ENCODE results near the gene KSR1. TPM values are rescaled to one million over a fixed set of nuclear protein-coding genes. Genes with fewer than 3 reads are reported as not detected.

KSR1 gene
- total RNA-seq, 2 donors from 2014 or later = 7.9 to 10.2 TPM

DNA sequence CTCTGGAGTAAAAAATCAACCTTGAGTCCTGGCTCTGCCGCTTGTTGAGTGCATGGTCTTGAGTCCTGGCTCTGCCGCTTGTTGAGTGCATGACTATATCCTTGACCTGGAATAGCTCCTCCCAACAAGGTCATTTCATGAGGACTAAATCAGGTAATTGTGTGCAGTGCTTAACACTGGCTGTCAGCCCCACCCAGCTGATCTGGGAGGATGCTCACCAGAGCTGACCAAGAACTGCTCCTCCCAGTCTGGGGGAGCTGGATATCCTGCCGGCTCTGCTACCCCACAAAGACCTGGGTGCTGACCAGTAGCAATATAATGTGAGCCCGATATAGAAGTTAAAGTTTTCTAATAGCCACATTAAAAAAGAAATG is 154.0 kb downstream of the KSR1 start:
- Histone ChIP-seq H3K27me3 (no peaks in the 10 kb centered on the region), H3K27ac (no peak overlapping the region), H3K4me3 (no peak overlapping the region), H3K4me1 (no peaks in the 10 kb centered on the region), H3K9me3 (no peaks in the 10 kb centered on the region), H3K36me3 (peaks cover 41% of the 10 kb centered on the region)
- TF ChIP-seq, protein P1, sequence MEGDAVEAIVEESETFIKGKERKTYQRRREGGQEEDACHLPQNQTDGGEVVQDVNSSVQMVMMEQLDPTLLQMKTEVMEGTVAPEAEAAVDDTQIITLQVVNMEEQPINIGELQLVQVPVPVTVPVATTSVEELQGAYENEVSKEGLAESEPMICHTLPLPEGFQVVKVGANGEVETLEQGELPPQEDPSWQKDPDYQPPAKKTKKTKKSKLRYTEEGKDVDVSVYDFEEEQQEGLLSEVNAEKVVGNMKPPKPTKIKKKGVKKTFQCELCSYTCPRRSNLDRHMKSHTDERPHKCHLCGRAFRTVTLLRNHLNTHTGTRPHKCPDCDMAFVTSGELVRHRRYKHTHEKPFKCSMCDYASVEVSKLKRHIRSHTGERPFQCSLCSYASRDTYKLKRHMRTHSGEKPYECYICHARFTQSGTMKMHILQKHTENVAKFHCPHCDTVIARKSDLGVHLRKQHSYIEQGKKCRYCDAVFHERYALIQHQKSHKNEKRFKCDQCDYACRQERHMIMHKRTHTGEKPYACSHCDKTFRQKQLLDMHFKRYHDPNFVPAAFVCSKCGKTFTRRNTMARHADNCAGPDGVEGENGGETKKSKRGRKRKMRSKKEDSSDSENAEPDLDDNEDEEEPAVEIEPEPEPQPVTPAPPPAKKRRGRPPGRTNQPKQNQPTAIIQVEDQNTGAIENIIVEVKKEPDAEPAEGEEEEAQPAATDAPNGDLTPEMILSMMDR (IDR thresholded peaks at IDR 0.05) = no peak
- no peak for DNase-seq (ENCODE audit: low spot score)

- Histone ChIP-seq H3K36me3 (peaks cover 25% of the 10 kb centered on the region), H3K4me3 (no peak overlapping the region), H3K27ac (peak overlapping the region in 1 of 2 donors; percentile 43), H3K27me3 (no peaks in the 10 kb centered on the region), H3K4me1 (no peaks in the 10 kb centered on the region), H3K9me3 (no peaks in the 10 kb centered on the region)
- TF ChIP-seq, protein P1 (IDR thresholded peaks at IDR 0.05) = no peak
- no peak for DNase-seq (ENCODE audit: low spot score)
Measured at GRCh38 chr17:27612160-27612770, 156.0 kb downstream of the KSR1 start.

GRCh38 chr17:27613433-27613832 is 157.2 kb downstream of the KSR1 start:
- DNase-seq (ENCODE audit: low spot score) = no peak

DNA sequence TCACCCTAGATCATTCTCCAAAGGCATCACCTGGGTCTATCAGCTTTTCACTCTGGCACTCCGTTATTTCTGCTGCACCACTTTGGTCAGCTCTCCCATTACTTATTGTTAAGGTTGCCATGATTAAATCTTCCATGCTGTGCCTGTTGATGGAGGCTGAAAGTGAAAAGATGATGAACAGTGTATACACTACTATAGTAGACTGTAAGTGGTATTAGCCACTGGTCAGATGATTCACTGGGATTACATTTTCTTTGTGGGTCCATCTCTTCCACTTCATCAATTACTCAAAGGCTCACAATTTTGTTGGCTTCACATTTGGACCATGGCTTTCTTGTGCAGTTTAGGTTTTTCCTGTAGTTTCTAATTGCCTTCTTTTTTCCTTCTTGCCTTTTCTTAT is 158.9 kb downstream of the KSR1 start:
- H3K27ac ChIP-seq = no peak overlapping the region
- H3K9me3 ChIP-seq = no peaks in the 10 kb centered on the region
- DNase-seq (ENCODE audit: low spot score) = no peak
- H3K4me1 ChIP-seq = no peaks in the 10 kb centered on the region
- no peaks in the 10 kb centered on the region for H3K27me3 ChIP-seq
- H3K4me3 ChIP-seq = no peak overlapping the region
- peaks cover 30% of the 10 kb centered on the region for H3K36me3 ChIP-seq
- TF ChIP-seq, protein P1 (IDR thresholded peaks at IDR 0.05) = no peak

More at GRCh38 chr17:27613433-27613832, 157.2 kb downstream of the KSR1 start:
- Histone ChIP-seq H3K27ac (no peak overlapping the region), H3K9me3 (no peaks in the 10 kb centered on the region), H3K36me3 (peaks cover 35% of the 10 kb centered on the region), H3K27me3 (no peaks in the 10 kb centered on the region), H3K4me3 (no peak overlapping the region), H3K4me1 (no peaks in the 10 kb centered on the region)
- TF ChIP-seq, protein P1 (IDR thresholded peaks at IDR 0.05) = no peak

- Histone ChIP-seq H3K4me3 (no peak overlapping the region), H3K27ac (no peak overlapping the region), H3K9me3 (no peaks in the 10 kb centered on the region), H3K36me3 (peaks cover 31% of the 10 kb centered on the region), H3K4me1 (no peaks in the 10 kb centered on the region), H3K27me3 (no peaks in the 10 kb centered on the region)
- TF ChIP-seq, protein P1 (IDR thresholded peaks at IDR 0.05) = no peak
- no peak for DNase-seq (ENCODE audit: low spot score)
Measured at GRCh38 chr17:27616414-27616813, 160.2 kb downstream of the KSR1 start.

DNA sequence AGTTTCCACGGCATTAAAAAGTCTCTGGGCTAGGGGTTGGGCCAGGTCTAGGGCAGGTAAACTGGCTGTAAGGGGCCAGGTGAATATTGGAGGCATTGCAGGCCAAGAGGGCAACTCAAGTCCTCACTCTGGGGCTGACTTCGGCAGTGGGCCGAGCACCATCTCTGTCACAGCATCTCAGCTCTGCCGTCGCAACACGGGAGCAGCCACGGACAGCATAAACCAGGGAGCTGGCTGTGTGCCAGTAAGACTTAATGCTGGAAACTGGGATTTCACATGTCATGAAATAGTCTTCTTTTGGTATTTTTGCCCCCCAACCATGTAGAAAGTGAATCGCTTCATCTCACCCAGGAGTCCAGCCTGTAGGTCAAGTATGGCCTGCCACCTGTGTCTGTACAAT is 162.2 kb downstream of the KSR1 start:
- no peak for DNase-seq (ENCODE audit: low spot score)
- TF ChIP-seq, protein P1 (IDR thresholded peaks at IDR 0.05) = no peak
- Histone ChIP-seq H3K4me1 (no peaks in the 10 kb centered on the region), H3K4me3 (no peak overlapping the region), H3K27me3 (no peaks in the 10 kb centered on the region), H3K27ac (no peak overlapping the region), H3K36me3 (peaks cover 32% of the 10 kb centered on the region), H3K9me3 (no peaks in the 10 kb centered on the region)
